Spinal cord (tissue), 10 donors: ENCODE measurements around the gene KRT74. TPM values are rescaled to one million over a fixed set of nuclear protein-coding genes. Genes with fewer than 3 reads are reported as not detected.

Source experiments
- DNase-seq, 6 donors: peaks; one replicate each; pipeline versions ENCODE4 v3.0.0 to v3.0.0-alpha.2; 2013 to 2015; ENCODE audit warnings: low spot score in 6 of 6, low read depth in 4 of 6
- H3K27ac ChIP-seq: one replicate; pipeline ENCODE4 v1.5.1; 2013; ENCODE audit warnings: low read depth, low read length, control low read depth
- H3K27me3 ChIP-seq: one replicate; pipeline ENCODE4 v1.6.1; 2013; ENCODE audit warnings: low read length; ENCODE audit not compliant: control insufficient read depth, insufficient read depth
- H3K36me3 ChIP-seq: one replicate; pipeline ENCODE4 v1.6.1; 2013; ENCODE audit warnings: low read length; ENCODE audit not compliant: control insufficient read depth, insufficient read depth
- H3K4me1 ChIP-seq: one replicate; pipeline ENCODE4 v1.6.1; 2013; ENCODE audit warnings: low read length; ENCODE audit not compliant: control insufficient read depth, insufficient read depth
- H3K4me3 ChIP-seq: one replicate; pipeline ENCODE4 v1.5.1; 2013; ENCODE audit warnings: low read depth, low read length, control low read depth
- H3K9me3 ChIP-seq: one replicate; pipeline ENCODE4 v1.6.1; 2013; ENCODE audit warnings: low read length; ENCODE audit not compliant: control insufficient read depth, insufficient read depth
- WGBS: methylation state at CpG from one replicate; pipeline ENCODE4 v1.1.5; 2013; ENCODE audit warnings: missing lambda C conversion rate; ENCODE audit not compliant: insufficient coverage; 5-methylcytosine and 5-hydroxymethylcytosine counted together
- long read RNA-seq, 4 donors: transcript quantifications; one replicate each; lab custom pipeline, GENCODE V29; 2026
- polyA plus RNA-seq, 2 donors: library from polyadenylated mRNA; unstranded; fragments of 120-200 nt; gene quantifications; one replicate each; pipeline ENCODE4 v1.2.1, GENCODE V29; 2013; ENCODE audit not compliant: insufficient read length in 2 of 2
- total RNA-seq, 2 donors: library from RNA; depleted of rRNA in 1 of 2; stranded (reverse); fragments of 120-200 nt in 1 of 2; fragments of >200 nt in 1 of 2; gene quantifications; one replicate each; pipeline versions ENCODE4 v1.2.3 to v1.2.4, GENCODE V29; 2013 to 2014
- donor health status: healthy.

KRT74 gene
- total RNA-seq (under 1 TPM in 1 of 2 donors, not detected in 1; 0.10 TPM), polyA plus RNA-seq (under 1 TPM in 1 of 2 donors, not detected in 1; 0.20 TPM)
- long read RNA-seq, donor 1 = 0 reads
- long read RNA-seq, donor 2 = 0 reads
- long read RNA-seq, donor 3 = 0 reads
- long read RNA-seq, donor 4 = 0 reads

- Histone ChIP-seq H3K4me3 (no peak within 1 kb of the TSS), H3K9me3 (no peaks in the 10 kb centered on the region), H3K4me1 (no peaks in the 10 kb centered on the region), H3K36me3 (no peaks in the 10 kb centered on the region), H3K27me3 (no peaks in the 10 kb centered on the region), H3K27ac (no peak within 1 kb of the TSS)
- no CpG with 5 or more reads among the region's 3 CpGs for WGBS
- no peak for DNase-seq
Measured at GRCh38 chr12:52573743-52574142, at the start of gene KRT74. TSS of gene KRT74 (minus strand) at chr12:52573843. CDS start at chr12:52573777, 66 bp downstream.

GRCh38 chr12:52622349-52622748, 48.7 kb upstream of the KRT74 start:
- Histone ChIP-seq H3K36me3 (no peaks in the 10 kb centered on the region), H3K4me1 (peaks cover 5% of the 10 kb centered on the region), H3K27ac (no peak overlapping the region), H3K9me3 (no peaks in the 10 kb centered on the region), H3K4me3 (no peak overlapping the region), H3K27me3 (no peaks in the 10 kb centered on the region)
- DNase-seq = no peak
- 60% methylated on average over 2 of the region's 5 CpGs for WGBS

- no peaks in the 10 kb centered on the region for H3K27me3 ChIP-seq
- WGBS = 75% methylated on average over 1 of the region's 2 CpGs
- no peaks in the 10 kb centered on the region for H3K9me3 ChIP-seq
- no peak for DNase-seq
- no peaks in the 10 kb centered on the region for H3K36me3 ChIP-seq
- no peak overlapping the region for H3K4me3 ChIP-seq
- peaks cover 5% of the 10 kb centered on the region for H3K4me1 ChIP-seq
- H3K27ac ChIP-seq = no peak overlapping the region
Measured at GRCh38 chr12:52618866-52619265, 45.2 kb upstream of the KRT74 start.

- no peaks in the 10 kb centered on the region for H3K9me3 ChIP-seq
- 77% methylated on average over 14 of the region's 14 CpGs for whole genome bisulfite sequencing
- H3K27ac ChIP-seq = no peak within 1 kb of the TSS
- no peaks in the 10 kb centered on the region for H3K27me3 ChIP-seq
- H3K4me3 ChIP-seq = no peak within 1 kb of the TSS
- no peaks in the 10 kb centered on the region for H3K36me3 ChIP-seq
- H3K4me1 ChIP-seq = peaks cover 5% of the 10 kb centered on the region
- no peak for DNase-seq
Measured at GRCh38 chr12:52618216-52618615, 44.6 kb upstream of the KRT74 start, which contains the start of gene KRT73. TSS of gene KRT73 (minus strand) at chr12:52618559. CDS start at chr12:52618524, 35 bp downstream.

- Histone ChIP-seq H3K27ac (no peak overlapping the region), H3K4me3 (no peak overlapping the region), H3K9me3 (no peaks in the 10 kb centered on the region), H3K27me3 (no peaks in the 10 kb centered on the region), H3K4me1 (peaks cover 5% of the 10 kb centered on the region), H3K36me3 (no peaks in the 10 kb centered on the region)
- DNase-seq = no peak
- WGBS = 89% methylated on average over 7 of the region's 7 CpGs
Measured at GRCh38 chr12:52617403-52617785, 43.8 kb upstream of the KRT74 start.

- DNase-seq = no peak
- no peaks in the 10 kb centered on the region for H3K27me3 ChIP-seq
- WGBS = 87% methylated on average over 10 of the region's 10 CpGs
Measured at GRCh38 chr12:52616680-52617402, 43.2 kb upstream of the KRT74 start.

GRCh38 chr12:52615912-52616311, 42.3 kb upstream of the KRT74 start:
- Histone ChIP-seq H3K27me3 (no peaks in the 10 kb centered on the region), H3K36me3 (no peaks in the 10 kb centered on the region), H3K4me1 (peaks cover 5% of the 10 kb centered on the region), H3K9me3 (no peaks in the 10 kb centered on the region), H3K4me3 (no peak overlapping the region), H3K27ac (no peak overlapping the region)
- no peak for DNase-seq
- WGBS = 86% methylated on average over 9 of the region's 9 CpGs

More at GRCh38 chr12:52616680-52617402, 43.2 kb upstream of the KRT74 start:
- no peaks in the 10 kb centered on the region for H3K9me3 ChIP-seq
- peaks cover 5% of the 10 kb centered on the region for H3K4me1 ChIP-seq
- no peak overlapping the region for H3K4me3 ChIP-seq
- no peaks in the 10 kb centered on the region for H3K36me3 ChIP-seq
- H3K27ac ChIP-seq = no peak overlapping the region

- H3K27ac ChIP-seq = no peak overlapping the region
- no peaks in the 10 kb centered on the region for H3K36me3 ChIP-seq
- H3K4me3 ChIP-seq = no peak overlapping the region
- no peaks in the 10 kb centered on the region for H3K9me3 ChIP-seq
- H3K4me1 ChIP-seq = peaks cover 9% of the 10 kb centered on the region
- no peaks in the 10 kb centered on the region for H3K27me3 ChIP-seq
- 60% methylated on average over 2 of the region's 6 CpGs for WGBS
- no peak for DNase-seq
Measured at GRCh38 chr12:52615208-52615868, 41.7 kb upstream of the KRT74 start.

GRCh38 chr12:52614381-52615207, 41.0 kb upstream of the KRT74 start:
- WGBS = 88% methylated on average over 10 of the region's 10 CpGs
- Histone ChIP-seq H3K36me3 (no peaks in the 10 kb centered on the region), H3K4me3 (no peak overlapping the region), H3K27ac (no peak overlapping the region), H3K27me3 (no peaks in the 10 kb centered on the region), H3K9me3 (no peaks in the 10 kb centered on the region), H3K4me1 (peaks cover 9% of the 10 kb centered on the region)
- DNase-seq = no peak
